Activated T-cell treated with anti-CD3 and anti-CD28 coated beads, Interleukin-2, amount 50 U/mL, for 72 hours (primary cell): ENCODE data around the gene TSPAN12. TPM values are rescaled to one million over a fixed set of nuclear protein-coding genes. Genes with fewer than 3 reads are reported as not detected.
A peak's percentile ranks its signal among the peaks of the same experiment; 100 is the strongest.

ENCODE experiments used
- ATAC-seq, 2 donors: fragments of 150-1000 bp; cut with Tn5 transposase; replicated peaks in 1 of 2; 2 replicates each; pipeline ENCODE4 v1.10.0; 2021; ENCODE audit warnings: moderate library complexity in 2 of 2, mild to moderate bottlenecking in 1 of 2
- DNase-seq, 2 donors: peaks; one replicate each; pipeline ENCODE4 v3.0.0; 2021 to 2022; ENCODE audit warnings: mixed read lengths in 1 of 2
- H3K27ac Mint-ChIP-seq: one replicate; pipeline ENCODE4 v1.8.0; 2022; ENCODE audit warnings: mild to moderate bottlenecking, moderate library complexity, mixed read lengths
- H3K27me3 Mint-ChIP-seq: one replicate; pipeline ENCODE4 v1.8.0; 2022; ENCODE audit warnings: low read depth, mixed read lengths
- H3K36me3 Mint-ChIP-seq, 2 donors: one replicate each; pipeline ENCODE4 v1.8.0; 2022; ENCODE audit warnings: mixed read lengths in 2 of 2, mild to moderate bottlenecking in 1 of 2; ENCODE audit not compliant: insufficient read depth in 2 of 2
- H3K4me1 Mint-ChIP-seq: one replicate; pipeline ENCODE4 v1.8.0; 2022; ENCODE audit warnings: low read depth, mixed read lengths
- H3K4me3 Mint-ChIP-seq, 2 donors: one replicate each; pipeline ENCODE4 v1.8.0; 2022; ENCODE audit warnings: mild to moderate bottlenecking in 2 of 2, mixed read lengths in 2 of 2, moderate library complexity in 2 of 2
- H3K9me3 Mint-ChIP-seq, 2 donors: one replicate each; pipeline ENCODE4 v1.8.0; 2022; ENCODE audit warnings: mixed read lengths in 2 of 2
- total RNA-seq, 2 donors: library from RNA; stranded (reverse); gene quantifications; one replicate each; pipeline ENCODE4 v1.2.3, GENCODE V29; 2022

Gene TSPAN12
- total RNA-seq, 2 donors from 2014 or later, result 0.19 TPM; not detected in 1

GRCh38 chr7:120813089-120813488 is 44.9 kb downstream of the TSPAN12 start:
- H3K4me1 Mint-ChIP-seq, result no peaks in the 10 kb centered on the region
- ATAC-seq, result no peak
- no peaks in the 10 kb centered on the region for H3K36me3 Mint-ChIP-seq
- no peak for DNase-seq
- no peak overlapping the region for H3K4me3 Mint-ChIP-seq
- no peak overlapping the region for H3K27ac Mint-ChIP-seq
- no peaks in the 10 kb centered on the region for H3K9me3 Mint-ChIP-seq
- peaks cover 11% of the 10 kb centered on the region for H3K27me3 Mint-ChIP-seq

GRCh38 chr7:120809260-120809659 is 48.7 kb downstream of the TSPAN12 start:
- ATAC-seq (no peak), DNase-seq (no peak)
- no peaks in the 10 kb centered on the region for H3K4me1 Mint-ChIP-seq
- no peaks in the 10 kb centered on the region for H3K9me3 Mint-ChIP-seq
- H3K27me3 Mint-ChIP-seq, result no peaks in the 10 kb centered on the region
- no peak overlapping the region for H3K27ac Mint-ChIP-seq
- H3K4me3 Mint-ChIP-seq, result no peak overlapping the region
- H3K36me3 Mint-ChIP-seq, result no peaks in the 10 kb centered on the region

GRCh38 chr7:120807390-120807789 is 50.6 kb downstream of the TSPAN12 start:
- Mint-ChIP-seq H3K27me3 (no peaks in the 10 kb centered on the region), H3K36me3 (no peaks in the 10 kb centered on the region), H3K27ac (no peak overlapping the region), H3K4me1 (no peaks in the 10 kb centered on the region), H3K4me3 (no peak overlapping the region), H3K9me3 (no peaks in the 10 kb centered on the region)
- ATAC-seq (no peak), DNase-seq (no peak)

GRCh38 chr7:120806669-120807068 is 51.3 kb downstream of the TSPAN12 start:
- no peak overlapping the region for H3K27ac Mint-ChIP-seq
- DNase-seq, result no peak
- no peaks in the 10 kb centered on the region for H3K36me3 Mint-ChIP-seq
- no peak overlapping the region for H3K4me3 Mint-ChIP-seq
- H3K27me3 Mint-ChIP-seq, result no peaks in the 10 kb centered on the region
- no peaks in the 10 kb centered on the region for H3K4me1 Mint-ChIP-seq
- H3K9me3 Mint-ChIP-seq, result no peaks in the 10 kb centered on the region
- ATAC-seq, result no peak

GRCh38 chr7:120805636-120806388 is 52.1 kb downstream of the TSPAN12 start:
- no peaks in the 10 kb centered on the region for H3K4me1 Mint-ChIP-seq
- DNase-seq (peak; percentile 42 to 66), ATAC-seq (peak; percentile 31 to 35)
- H3K27me3 Mint-ChIP-seq, result peaks cover 3% of the 10 kb centered on the region
- no peak overlapping the region for H3K4me3 Mint-ChIP-seq
- no peaks in the 10 kb centered on the region for H3K9me3 Mint-ChIP-seq
- no peak overlapping the region for H3K27ac Mint-ChIP-seq
- H3K36me3 Mint-ChIP-seq, result no peaks in the 10 kb centered on the region

GRCh38 chr7:120802751-120803150 is 55.2 kb downstream of the TSPAN12 start:
- no peaks in the 10 kb centered on the region for H3K4me1 Mint-ChIP-seq
- H3K36me3 Mint-ChIP-seq, result no peaks in the 10 kb centered on the region
- no peak overlapping the region for H3K4me3 Mint-ChIP-seq
- DNase-seq, result no peak
- H3K27ac Mint-ChIP-seq, result no peak overlapping the region
- no peak for ATAC-seq
- peaks cover 11% of the 10 kb centered on the region for H3K27me3 Mint-ChIP-seq
- no peaks in the 10 kb centered on the region for H3K9me3 Mint-ChIP-seq

GRCh38 chr7:120799813-120800475 is 58.0 kb downstream of the TSPAN12 start:
- DNase-seq (no peak), ATAC-seq (no peak)
- H3K36me3 Mint-ChIP-seq, result no peaks in the 10 kb centered on the region
- no peak overlapping the region for H3K27ac Mint-ChIP-seq
- H3K4me3 Mint-ChIP-seq, result no peak overlapping the region
- no peaks in the 10 kb centered on the region for H3K9me3 Mint-ChIP-seq
- no peaks in the 10 kb centered on the region for H3K4me1 Mint-ChIP-seq
- H3K27me3 Mint-ChIP-seq, result peaks cover 16% of the 10 kb centered on the region

GRCh38 chr7:120799147-120799546 is 58.8 kb downstream of the TSPAN12 start:
- no peaks in the 10 kb centered on the region for H3K4me1 Mint-ChIP-seq
- no peaks in the 10 kb centered on the region for H3K9me3 Mint-ChIP-seq
- H3K36me3 Mint-ChIP-seq, result no peaks in the 10 kb centered on the region
- peaks cover 16% of the 10 kb centered on the region for H3K27me3 Mint-ChIP-seq
- H3K4me3 Mint-ChIP-seq, result no peak overlapping the region
- DNase-seq (no peak), ATAC-seq (no peak)
- no peak overlapping the region for H3K27ac Mint-ChIP-seq

- Mint-ChIP-seq H3K4me1 (no peaks in the 10 kb centered on the region), H3K36me3 (no peaks in the 10 kb centered on the region), H3K27me3 (peaks cover 16% of the 10 kb centered on the region), H3K27ac (no peak overlapping the region), H3K9me3 (no peaks in the 10 kb centered on the region), H3K4me3 (no peak overlapping the region)
- DNase-seq, result no peak
- ATAC-seq, result no peak
These were observed 60.8 kb downstream of the TSPAN12 start for GRCh38 chr7:120797026-120797645.

GRCh38 chr7:120794106-120794729 is 63.7 kb downstream of the TSPAN12 start:
- Mint-ChIP-seq H3K27ac (no peak overlapping the region), H3K27me3 (peaks cover 9% of the 10 kb centered on the region), H3K4me3 (no peak overlapping the region), H3K9me3 (no peaks in the 10 kb centered on the region), H3K36me3 (no peaks in the 10 kb centered on the region), H3K4me1 (no peaks in the 10 kb centered on the region)
- ATAC-seq, result no peak
- DNase-seq, result no peak

GRCh38 chr7:120793213-120793936 is 64.6 kb downstream of the TSPAN12 start:
- no peak for ATAC-seq
- H3K27ac Mint-ChIP-seq, result no peak overlapping the region

GRCh38 chr7:120792861-120793130 is 65.1 kb downstream of the TSPAN12 start:
- peaks cover 4% of the 10 kb centered on the region for H3K27me3 Mint-ChIP-seq
- H3K4me3 Mint-ChIP-seq, result no peak overlapping the region
- ATAC-seq, result no peak

More at GRCh38 chr7:120793213-120793936, 64.6 kb downstream of the TSPAN12 start:
- no peaks in the 10 kb centered on the region for H3K9me3 Mint-ChIP-seq
- DNase-seq, result no peak
- no peaks in the 10 kb centered on the region for H3K4me1 Mint-ChIP-seq
- no peak overlapping the region for H3K4me3 Mint-ChIP-seq
- peaks cover 9% of the 10 kb centered on the region for H3K27me3 Mint-ChIP-seq
- H3K36me3 Mint-ChIP-seq, result no peaks in the 10 kb centered on the region

More at GRCh38 chr7:120792861-120793130, 65.1 kb downstream of the TSPAN12 start:
- H3K9me3 Mint-ChIP-seq, result no peaks in the 10 kb centered on the region
- no peak for DNase-seq
- no peaks in the 10 kb centered on the region for H3K4me1 Mint-ChIP-seq
- no peaks in the 10 kb centered on the region for H3K36me3 Mint-ChIP-seq
- H3K27ac Mint-ChIP-seq, result no peak overlapping the region
